ENCODE measurements around the gene FTH1.
"Not testable (repeated sequence)": the region's sequence is repeated elsewhere in the genome, so short reads cannot be mapped to it uniquely, and the experiment has no call there.

The FTH1 gene

DNA sequence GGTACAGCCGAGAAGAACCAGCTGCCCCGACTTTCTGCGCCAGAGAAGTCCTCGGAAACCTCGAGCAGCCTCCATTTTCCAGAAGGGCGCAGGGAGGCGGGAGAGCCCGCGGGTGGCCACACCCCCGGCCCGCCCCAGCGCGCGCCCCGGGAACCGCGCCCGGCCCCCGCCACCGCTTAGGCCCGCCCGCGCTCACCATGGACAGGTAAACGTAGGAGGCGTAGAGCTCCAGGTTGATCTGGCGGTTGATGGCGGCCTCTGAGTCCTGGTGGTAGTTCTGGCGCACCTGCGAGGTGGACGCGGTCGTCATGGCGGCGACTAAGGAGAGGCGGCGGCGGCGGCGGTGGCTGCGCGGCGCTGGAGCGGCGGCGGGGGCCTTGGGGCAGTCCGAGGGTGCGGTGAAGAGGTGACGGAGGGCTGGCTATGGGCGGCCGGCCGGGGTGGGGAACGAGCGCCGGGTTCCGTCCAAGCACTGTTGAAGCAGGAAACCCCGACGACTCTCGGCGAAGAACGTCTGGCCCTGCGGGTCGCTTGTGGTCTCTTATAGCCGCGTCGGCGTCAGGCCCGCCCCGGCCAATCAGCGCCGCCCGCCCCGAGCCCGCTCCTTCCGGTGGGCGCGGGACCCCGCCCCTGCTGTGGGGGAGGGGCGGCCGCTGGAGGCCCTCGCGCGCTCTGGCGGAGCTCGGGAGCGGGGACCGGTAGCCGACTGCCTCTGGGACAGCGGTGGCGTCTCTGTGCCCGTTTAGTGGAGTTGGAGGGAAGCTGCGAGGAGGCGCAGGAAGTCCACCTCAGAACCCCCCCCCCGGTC is at the start of gene FTH1:
TSS of gene FTH1 (minus strand) at position 519 of the 808 bp plus-strand sequence. CDS start at position 310, 209 bp downstream.
- peak; percentile 94 for DNase-seq

DNA sequence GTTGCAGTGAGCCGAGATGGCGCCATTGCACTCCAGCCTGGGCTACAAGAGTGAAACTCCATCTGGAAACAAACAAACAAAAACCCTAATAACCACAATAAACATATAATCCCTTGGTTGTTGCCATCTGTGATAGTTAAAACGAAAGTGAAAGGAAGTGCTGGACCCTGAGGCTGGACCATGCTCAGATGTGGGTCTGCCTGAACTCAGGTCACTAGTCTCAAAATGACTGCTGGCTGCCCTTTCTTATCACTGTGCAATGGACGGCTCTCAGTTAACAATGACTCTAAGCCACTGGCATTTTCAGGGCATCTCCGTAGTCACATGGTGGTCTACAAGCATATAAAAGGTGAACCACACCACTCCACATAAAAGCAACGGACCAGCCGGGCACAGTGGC is 48.2 kb upstream of the FTH1 start:
- no peak for DNase-seq

DNA sequence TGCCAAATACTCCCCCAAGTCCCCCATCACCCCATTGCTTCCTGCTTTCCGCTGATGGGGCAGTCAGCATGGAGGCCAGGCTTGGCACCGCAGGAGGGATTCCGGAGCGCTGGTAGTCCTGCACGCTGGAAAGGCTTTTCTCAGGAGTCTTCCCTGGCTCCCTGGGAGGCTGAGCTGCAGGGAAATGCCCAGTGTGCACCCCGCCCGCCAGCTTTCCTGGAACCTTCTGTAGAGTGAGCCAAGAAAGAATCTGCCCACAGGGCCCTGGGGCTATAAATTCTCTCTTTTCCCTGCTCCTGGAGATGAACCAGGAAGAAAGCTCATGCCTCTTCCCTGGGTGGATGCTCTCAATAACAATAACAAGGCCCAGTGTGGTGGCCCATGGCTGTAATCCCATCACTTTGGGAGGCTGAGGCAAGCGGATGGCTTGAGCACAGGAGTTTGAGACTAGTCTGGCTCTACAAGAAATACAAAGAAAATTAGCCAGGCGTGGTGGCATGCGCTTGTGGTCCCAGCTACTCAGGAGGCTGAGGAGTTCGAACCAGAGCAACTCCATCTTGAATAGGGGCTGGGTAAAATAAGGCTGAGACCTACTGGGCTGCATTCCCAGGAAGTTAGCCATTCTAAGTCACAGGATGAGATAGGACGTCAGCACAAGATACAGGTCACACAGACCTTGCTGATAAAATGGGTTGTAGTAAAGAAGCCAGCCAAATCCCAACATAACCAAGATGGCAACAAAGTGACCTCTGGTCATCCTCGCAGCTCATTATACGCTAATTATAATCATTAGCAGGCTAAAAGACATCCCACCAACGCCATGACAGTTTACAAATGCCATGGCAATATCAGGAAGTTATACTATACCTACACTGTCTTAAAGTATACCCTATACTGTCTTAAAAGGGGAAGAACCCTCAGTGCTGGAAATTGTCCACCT is 46.4 kb upstream of the FTH1 start:
- DNase-seq = no peak

DNA sequence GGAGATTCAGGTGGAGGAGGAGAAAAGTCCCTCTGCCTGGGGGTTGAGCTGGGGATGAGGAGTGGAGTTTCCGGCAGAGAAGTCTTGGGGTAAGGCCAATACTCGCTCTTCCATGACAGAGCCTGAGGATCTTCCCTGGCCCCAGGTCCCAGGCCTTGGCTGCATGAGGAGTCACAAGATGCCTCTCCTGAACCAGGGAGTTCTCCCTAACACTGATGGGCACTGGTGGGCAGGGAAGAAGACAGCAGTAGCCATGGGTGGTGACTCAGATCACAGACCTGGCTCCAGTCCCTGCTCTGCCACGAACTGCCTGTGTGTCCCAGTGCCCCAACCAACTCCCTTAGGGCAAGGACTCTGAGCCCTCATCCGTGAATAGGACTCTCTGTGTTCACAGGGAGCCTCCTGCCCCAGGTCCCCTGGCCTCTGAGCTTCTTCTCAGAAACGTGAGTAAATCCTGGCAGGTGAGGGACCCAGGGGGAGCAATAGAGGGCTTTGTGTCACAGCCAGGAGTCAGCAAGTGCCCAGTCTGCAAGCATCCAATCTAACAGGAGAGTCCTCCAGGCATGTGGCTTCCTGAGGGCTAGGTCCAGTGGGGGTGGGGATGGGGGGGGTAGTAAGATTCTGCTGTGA is 45.5 kb upstream of the FTH1 start:
- no peak for DNase-seq

DNA sequence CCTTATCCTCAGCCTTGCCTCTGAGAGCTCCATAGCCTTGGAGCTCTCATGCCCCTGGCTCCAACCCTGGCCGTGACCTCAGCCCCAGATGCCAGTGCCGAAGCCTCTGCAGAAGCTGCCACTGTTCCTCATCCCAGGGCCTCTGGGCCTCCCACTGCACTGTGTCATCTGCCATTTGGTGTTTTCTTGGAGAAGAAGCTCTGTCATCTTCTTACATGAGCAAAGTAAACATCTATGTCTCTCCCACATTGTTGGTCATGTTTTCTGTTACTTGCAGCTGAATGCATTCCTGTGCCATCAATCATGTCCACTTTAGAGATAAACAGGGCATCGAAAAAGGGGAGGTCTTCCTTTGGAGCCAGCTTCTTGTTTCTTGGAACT is 45.0 kb upstream of the FTH1 start:
- DNase-seq = peak; percentile 6

DNA sequence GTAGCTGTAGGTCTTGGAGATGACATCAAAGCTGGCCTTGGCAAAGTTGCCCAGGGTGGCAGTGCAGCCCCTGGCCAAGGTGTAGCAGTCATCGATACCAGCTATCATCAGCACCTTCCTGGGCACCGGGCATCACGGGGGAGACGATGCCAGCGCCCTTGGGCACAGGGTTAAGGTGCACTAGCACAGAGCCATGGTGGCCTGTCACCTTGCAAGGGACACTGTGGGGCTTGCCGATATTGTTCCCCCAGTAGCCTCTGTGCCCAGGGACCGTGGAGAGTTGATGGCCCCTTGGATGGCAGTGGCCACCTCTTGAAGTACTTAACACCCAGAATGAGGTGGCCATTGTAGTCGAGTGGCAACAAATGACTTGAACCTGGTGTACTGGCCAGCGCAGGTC is 44.4 kb upstream of the FTH1 start:
- DNase-seq = no peak

DNA sequence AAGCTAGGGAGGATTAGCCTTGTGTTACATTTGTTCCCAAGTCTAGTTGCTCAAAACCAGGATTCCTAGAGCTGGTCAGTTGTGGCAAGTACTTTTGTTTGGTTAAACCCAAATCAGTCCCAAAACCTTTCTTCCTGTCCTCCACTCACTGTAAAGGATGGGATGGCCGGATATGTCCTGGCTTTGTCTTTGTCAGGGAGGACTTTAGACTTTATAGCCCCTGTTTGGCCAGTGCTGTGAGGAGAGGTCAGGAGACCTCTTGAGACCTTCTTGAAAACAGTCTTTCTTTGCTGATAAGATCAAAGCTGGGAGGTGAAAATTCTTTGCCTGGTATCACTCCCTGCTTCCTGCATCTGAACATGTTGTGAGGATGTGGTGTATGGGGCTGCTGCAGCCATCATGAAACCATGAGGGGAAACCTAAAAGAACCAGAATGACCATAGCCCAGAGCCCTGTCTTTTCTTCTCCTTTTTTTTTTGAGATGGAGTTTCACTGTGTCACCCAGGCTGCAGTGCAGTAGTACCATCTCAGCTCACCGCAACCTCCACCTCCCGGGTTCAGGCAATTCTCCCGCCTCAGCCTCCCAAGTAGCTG is 43.6 kb upstream of the FTH1 start:
- no peak for DNase-seq

DNA sequence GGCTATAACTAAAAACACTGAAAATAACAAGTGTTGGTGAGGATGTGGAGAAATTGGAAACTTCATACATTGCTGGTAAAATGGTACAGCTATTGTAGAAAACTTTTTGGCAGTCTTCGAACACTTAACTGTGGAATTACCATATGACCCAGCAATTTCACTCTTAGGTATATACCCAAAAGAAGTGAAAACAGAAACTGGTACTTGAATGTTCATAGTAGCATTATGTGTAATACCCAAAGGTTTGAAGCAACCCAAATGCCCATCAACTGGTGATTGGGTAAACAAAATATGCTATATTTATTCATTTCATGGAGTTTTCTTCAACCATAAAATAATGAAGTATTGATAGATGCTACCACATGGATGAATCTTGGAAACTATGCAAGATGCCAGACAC is 40.8 kb upstream of the FTH1 start:
- DNase-seq = no peak

DNA sequence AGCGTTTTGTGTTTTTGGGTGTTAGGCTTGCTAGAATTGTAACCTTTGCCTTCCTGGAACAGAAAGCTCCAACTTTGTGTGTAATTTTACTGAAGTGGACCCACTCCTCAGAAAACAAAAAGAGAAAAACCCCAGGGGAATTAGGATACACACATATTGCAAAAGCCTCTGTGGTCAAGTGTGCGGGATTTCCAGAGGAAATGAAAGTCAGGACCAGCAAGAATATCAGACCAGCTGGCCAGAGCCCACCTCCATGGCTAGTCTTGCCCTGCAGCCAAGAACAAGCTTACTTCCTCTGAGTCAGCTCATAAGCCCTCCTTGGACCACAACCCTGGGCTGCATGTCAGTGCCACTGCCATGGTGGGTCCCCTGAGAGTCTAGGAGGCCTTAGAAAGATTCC is 37.0 kb upstream of the FTH1 start:
- peak; percentile 3 for DNase-seq

DNA sequence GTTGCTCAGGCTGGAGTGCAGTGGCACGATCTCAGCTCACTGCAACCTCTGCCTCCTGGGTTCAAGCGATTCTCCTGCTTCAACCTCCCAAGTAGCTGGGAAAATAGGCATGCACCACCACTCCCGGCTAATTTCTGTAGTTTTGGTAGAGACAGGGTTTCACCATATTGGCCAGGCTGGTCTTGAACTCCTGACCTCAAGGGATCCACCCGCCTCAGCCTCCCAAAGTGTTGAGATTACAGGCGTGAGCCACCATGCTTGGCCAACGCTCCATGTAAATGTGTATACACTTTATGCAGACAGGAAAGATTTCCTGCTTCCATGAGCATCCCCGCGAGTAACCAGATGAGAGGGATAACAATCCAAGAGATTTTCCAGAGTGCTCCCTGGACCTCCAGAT is 34.8 kb upstream of the FTH1 start:
- not testable (repeated sequence) for DNase-seq

DNA sequence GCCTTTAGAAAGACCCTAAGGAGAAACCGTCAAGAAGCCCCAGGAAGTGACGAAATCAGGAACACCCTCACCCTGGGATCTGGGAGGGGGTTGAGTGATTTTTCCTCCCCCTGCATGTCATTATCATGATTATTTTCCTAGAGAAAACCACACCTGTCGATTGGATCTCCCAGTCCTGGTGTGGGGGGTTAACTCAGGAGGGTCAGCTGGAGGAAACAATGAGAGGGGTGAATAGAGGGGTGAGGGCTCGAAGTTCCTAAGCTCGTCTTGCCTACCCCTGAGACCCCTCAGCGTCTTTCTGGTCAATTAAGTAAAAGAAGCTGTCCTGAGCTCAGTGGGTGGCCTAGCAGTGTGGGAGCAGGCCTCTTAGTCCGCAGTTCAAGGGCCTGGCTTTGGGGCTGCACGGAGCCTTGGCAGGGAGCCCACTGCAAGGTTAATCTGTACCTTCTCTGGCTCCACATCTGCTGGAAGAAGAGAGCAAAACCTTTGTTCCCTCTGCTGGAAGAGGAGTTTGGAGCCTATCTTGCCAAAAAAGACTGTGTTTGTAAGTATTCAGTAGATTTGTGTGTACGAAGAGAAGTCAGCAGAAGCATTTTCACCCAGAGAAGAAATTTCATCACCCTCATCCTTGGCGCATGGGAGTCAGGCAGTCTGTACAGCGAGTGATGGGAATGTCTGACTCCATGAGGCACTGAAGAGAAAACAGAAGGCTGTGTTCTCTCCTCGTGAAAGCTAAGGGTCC is 34.2 kb upstream of the FTH1 start:
- no peak for DNase-seq

DNA sequence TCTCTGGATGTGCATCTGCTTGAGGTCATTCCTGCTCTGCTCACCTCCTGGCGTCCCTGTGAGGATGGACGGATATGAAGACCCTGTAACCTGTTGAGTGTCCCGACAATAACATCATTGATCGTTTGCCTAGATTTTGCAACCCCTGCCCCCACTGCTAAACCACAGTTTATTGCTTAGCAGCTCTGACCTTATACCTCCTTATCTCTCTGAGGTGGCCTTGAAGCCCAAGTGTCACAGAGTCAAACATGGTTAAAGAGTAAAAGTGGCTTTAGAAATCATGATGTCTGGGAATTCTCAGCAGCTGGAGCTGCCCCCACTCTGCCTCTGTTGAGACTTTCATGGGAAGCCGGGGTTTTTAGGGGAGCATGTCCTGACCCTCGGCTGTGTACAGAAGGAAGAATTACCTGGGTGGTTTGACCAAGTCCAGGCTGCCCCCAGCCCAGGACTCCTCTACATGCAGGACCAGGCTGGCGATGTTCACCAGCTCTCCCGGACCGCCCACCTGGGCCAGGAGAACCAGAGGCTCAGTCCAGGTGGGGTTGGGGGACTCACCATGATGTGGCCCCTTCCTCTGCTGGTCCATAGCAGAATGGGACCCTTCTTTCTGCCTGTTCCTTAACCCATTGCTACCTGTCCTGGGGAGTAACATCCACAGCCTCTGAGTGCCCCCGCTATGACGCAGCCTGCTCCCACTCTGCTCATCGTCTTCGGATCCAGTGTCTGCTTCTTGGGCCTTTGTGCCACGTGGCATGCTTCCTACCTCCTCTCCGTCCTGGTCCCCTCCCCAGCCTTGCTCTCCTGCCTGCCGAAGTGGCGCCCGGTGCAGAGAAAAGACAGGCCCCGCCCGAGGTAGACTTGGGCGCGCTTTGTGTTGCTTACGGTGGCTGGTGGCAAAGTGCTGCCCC is 33.4 kb upstream of the FTH1 start:
- no peak for DNase-seq

DNA sequence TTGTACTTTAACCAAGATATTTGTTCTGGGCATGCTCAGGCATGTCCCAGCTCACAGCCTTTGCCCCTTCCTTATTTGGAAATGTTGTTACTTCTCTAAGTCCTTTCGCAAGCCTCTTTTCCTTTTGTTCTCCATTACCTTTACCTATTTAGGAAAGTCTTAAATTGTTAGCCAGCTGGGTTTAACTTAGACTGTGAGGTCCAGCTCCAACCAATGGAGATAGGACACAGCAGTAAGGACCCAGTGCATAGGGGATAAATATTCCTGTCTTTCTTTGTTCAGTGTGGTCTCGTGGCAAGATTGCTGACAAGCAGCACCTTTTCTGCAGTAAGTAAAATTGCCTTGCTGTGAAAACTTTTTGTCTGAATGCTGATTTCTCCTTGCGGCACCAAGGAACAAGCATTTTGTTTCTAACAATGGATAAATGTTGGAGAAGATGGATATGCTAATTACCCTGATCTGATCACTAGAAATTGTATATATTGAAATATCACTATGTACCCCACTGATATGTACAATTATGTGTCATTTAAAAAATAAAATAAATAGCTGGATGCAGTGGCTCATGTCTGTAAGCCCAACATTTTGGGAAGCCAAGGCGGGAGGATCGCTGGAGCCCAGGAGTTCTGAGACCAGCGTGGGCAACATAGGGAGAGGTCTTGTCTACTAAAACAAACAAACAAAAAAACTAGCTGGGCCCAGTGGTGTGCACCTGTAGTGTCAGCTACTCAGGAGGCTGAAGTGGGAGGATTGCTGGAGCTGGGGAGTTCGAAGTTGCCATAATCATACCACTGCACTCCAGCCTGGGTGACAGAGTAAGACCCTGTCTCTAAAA is 31.9 kb upstream of the FTH1 start:
- no peak for DNase-seq

DNA sequence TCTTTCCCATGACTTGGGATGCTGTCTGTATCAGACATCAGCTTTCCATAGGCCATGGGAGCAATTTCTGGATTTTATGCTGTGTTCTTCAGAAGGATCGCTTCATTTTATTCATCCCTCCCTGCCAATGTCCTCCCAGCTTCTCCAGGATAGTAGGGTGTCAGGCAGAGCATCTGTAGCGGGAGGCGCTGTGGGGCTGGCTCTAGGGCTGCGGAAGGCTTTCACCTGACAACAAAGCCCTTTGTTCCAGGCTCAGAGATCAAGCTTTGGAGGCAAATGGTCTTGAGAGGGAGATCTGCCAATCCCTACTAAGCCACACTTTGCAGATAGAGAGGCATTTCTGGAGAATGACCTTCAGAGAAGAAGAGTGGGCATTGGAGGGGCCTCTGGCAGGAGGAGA is 29.5 kb upstream of the FTH1 start:
- no peak for DNase-seq

DNA sequence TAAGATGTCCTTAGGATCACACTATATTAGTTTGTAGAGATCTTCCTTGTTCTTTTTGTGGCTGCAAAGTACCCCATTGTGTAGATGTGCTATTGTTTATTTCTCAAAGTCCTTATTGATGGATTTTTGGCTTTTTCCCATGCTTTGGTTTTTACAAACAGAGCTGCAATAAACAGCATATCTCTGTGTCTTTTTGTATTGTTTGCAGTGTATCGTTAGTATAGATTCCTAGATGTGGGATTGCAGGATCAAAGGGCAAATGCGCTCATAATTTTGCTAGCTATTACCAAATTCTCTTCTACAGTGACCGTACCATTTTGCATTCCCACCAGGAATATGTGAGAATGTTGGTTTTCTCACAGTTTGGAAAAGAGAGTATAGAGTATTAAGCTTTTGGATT is 27.5 kb upstream of the FTH1 start:
- DNase-seq = no peak

DNA sequence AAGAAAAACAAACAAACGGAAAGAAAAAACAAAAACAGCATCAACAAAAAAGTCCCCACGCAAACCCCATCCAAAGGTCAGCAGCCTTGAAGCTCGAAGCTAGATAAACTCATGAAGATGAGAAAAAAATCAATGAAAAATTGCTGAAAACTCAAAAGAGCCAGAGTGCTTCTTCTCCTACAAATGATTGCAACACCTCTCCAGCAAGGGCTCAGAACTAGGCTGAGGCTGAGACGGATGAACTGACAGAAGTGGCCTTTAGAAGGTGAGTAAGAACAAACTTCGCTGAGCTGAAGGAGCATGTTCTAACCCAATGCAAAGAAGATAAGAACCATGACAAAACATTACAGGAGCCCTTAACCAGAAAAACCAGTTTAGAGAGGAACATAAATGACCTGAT is 18.4 kb upstream of the FTH1 start:
- DNase-seq = no peak

DNA sequence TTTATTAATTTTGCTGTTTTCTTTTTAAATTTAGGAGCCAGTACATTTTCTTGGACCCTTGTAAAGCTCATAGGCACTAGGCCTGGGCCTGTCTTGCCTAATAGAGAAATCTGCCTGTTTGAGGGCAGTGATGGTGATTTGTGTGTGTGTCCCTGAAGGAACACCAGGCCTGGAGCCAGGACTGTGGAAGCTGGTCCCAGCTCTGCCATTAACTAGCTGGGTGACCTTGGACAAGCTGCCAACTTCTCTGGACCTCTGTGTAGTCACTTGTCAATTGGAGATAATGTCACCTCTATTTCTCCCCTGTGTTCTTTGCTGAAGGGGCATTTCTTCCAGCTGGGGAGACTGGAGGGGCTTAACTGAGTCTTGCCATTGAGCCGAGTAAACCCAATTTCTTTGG is 16.0 kb upstream of the FTH1 start:
- DNase-seq = no peak

DNA sequence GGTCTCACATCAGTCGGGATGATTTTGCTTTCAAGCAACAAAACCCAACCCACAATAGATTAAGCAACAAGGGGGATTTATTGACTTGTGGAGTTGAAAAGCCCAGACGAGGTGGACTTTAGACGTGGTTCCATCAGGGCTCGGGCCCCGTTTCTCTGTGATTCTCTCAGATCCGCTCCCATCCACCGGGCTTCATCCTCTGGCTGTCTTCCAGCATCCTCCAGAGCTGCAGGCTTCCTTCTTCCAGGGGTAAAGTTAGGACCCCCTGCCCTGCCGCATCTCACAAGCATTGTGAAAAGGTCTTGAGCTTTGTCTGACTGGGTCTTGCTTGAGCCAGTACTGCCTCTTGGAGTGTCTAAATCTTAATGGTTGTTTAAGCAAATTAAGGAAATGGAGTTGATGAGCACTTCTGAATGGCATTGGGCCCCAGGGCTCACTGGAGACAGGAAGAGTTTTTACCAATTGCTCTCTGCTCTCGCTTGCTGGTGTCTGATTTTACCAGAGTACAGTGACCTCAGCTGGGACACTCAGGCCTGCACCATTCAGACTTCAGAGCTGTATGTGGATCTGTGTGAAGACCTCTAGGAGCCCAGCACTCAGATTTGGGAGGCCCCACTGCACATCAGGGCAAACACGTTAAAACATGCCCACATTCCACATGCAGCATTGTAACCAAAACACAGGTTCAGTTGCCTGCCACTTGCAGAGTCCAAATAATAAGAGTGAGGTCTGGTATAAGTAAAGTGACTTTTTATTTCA is 13.5 kb upstream of the FTH1 start:
- DNase-seq = no peak
